Measurements from ENCODE around the gene RASAL3.

DNA sequence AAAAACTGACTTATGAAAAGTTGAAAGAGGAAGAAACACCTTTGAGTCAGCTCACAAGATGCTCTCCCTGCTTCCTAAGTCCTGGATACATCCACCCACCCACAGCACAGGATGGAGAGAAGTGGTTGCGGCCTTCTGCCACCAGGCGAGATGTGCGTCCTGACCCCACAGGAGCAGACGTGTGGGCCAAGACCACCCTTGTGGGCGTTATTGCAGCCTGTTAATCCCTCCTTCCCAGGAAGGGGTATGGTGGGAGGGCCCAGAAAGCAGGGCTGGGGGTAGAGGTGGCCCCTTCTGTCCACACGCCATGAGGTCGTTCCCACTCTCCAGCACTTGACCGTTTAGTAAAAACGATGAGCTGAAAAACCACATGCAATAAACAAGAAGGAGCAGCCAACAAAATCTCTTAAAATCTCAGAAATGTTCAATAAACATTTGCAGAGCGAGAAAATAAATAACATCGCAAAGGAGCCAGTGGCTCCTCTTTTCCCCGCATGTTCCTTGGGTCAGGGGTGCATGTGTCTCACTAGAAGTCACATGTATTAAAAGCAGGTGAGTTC lies 43.1 kb downstream of the RASAL3 start:
- TF ChIP-seq, protein P1, sequence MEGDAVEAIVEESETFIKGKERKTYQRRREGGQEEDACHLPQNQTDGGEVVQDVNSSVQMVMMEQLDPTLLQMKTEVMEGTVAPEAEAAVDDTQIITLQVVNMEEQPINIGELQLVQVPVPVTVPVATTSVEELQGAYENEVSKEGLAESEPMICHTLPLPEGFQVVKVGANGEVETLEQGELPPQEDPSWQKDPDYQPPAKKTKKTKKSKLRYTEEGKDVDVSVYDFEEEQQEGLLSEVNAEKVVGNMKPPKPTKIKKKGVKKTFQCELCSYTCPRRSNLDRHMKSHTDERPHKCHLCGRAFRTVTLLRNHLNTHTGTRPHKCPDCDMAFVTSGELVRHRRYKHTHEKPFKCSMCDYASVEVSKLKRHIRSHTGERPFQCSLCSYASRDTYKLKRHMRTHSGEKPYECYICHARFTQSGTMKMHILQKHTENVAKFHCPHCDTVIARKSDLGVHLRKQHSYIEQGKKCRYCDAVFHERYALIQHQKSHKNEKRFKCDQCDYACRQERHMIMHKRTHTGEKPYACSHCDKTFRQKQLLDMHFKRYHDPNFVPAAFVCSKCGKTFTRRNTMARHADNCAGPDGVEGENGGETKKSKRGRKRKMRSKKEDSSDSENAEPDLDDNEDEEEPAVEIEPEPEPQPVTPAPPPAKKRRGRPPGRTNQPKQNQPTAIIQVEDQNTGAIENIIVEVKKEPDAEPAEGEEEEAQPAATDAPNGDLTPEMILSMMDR (IDR thresholded peaks at IDR 0.05), result no peak
- no peak for TF ChIP-seq POLR2A (IDR thresholded peaks at IDR 0.05)

All from esophagus squamous epithelium (tissue), 4 donors.